Measurements from ENCODE around the gene HSD17B1.

The HSD17B1 gene

GRCh38 chr17:42525221-42525620 is 27.5 kb upstream of the HSD17B1 start:
- Histone ChIP-seq H3K36me3 (peaks cover 34% of the 10 kb centered on the region), H3K27ac (no peak overlapping the region), H3K27me3 (no peaks in the 10 kb centered on the region), H3K9me3 (no peaks in the 10 kb centered on the region), H3K4me1 (ENCODE audit: control insufficient read depth in 1 of 2, insufficient read depth in 1 of 2, low read depth in 1 of 2, low read length in 1 of 2) (peaks cover 25 to 31% of the 10 kb centered on the region in 2 experiments), H3K4me3 (ENCODE audit: low read depth in 1 of 2, low read length in 1 of 2) (no peak overlapping the region)
- no peak for TF ChIP-seq CTCF (IDR thresholded peaks at IDR 0.05)

GRCh38 chr17:42526031-42526444 is 26.7 kb upstream of the HSD17B1 start:
- peaks cover 28% of the 10 kb centered on the region for H3K36me3 ChIP-seq
- H3K4me3 ChIP-seq (ENCODE audit: low read depth in 1 of 2, low read length in 1 of 2): no peak overlapping the region
- no peaks in the 10 kb centered on the region for H3K27me3 ChIP-seq
- TF ChIP-seq CTCF (IDR thresholded peaks at IDR 0.05): no peak
- no peaks in the 10 kb centered on the region for H3K9me3 ChIP-seq
- peaks cover 22 to 33% of the 10 kb centered on the region in 2 experiments for H3K4me1 ChIP-seq (ENCODE audit: control insufficient read depth in 1 of 2, insufficient read depth in 1 of 2, low read depth in 1 of 2, low read length in 1 of 2)
- H3K27ac ChIP-seq: no peak overlapping the region

GRCh38 chr17:42527932-42528331 is 24.8 kb upstream of the HSD17B1 start:
- Histone ChIP-seq H3K4me1 (ENCODE audit: control insufficient read depth in 1 of 2, insufficient read depth in 1 of 2, low read depth in 1 of 2, low read length in 1 of 2) (peaks cover 31 to 39% of the 10 kb centered on the region in 2 experiments), H3K36me3 (peaks cover 9% of the 10 kb centered on the region), H3K27me3 (no peaks in the 10 kb centered on the region), H3K4me3 (ENCODE audit: low read depth in 1 of 2, low read length in 1 of 2) (no peak overlapping the region), H3K27ac (no peak overlapping the region), H3K9me3 (no peaks in the 10 kb centered on the region)
- no peak for TF ChIP-seq CTCF (IDR thresholded peaks at IDR 0.05)

GRCh38 chr17:42529061-42529460 is 23.7 kb upstream of the HSD17B1 start:
- H3K4me1 ChIP-seq (ENCODE audit: control insufficient read depth in 1 of 2, insufficient read depth in 1 of 2, low read depth in 1 of 2, low read length in 1 of 2): peaks cover 31 to 39% of the 10 kb centered on the region in 2 experiments
- no peaks in the 10 kb centered on the region for H3K36me3 ChIP-seq
- no peaks in the 10 kb centered on the region for H3K9me3 ChIP-seq
- no peak for TF ChIP-seq CTCF (IDR thresholded peaks at IDR 0.05)
- no peak overlapping the region for H3K27ac ChIP-seq
- no peaks in the 10 kb centered on the region for H3K27me3 ChIP-seq
- H3K4me3 ChIP-seq (ENCODE audit: low read depth in 1 of 2, low read length in 1 of 2): no peak overlapping the region

- H3K36me3 ChIP-seq: no peaks in the 10 kb centered on the region
- H3K9me3 ChIP-seq: no peaks in the 10 kb centered on the region
- TF ChIP-seq CTCF (IDR thresholded peaks at IDR 0.05): no peak
- no peak overlapping the region for H3K27ac ChIP-seq
- peaks cover 37 to 48% of the 10 kb centered on the region in 2 experiments for H3K4me1 ChIP-seq (ENCODE audit: control insufficient read depth in 1 of 2, insufficient read depth in 1 of 2, low read depth in 1 of 2, low read length in 1 of 2)
- H3K4me3 ChIP-seq (ENCODE audit: low read depth in 1 of 2, low read length in 1 of 2): no peak overlapping the region
- H3K27me3 ChIP-seq: no peaks in the 10 kb centered on the region
Observed at GRCh38 chr17:42530952-42531454, 21.7 kb upstream of the HSD17B1 start.

Measured in neutrophil (primary cell).